GM18526 (cell line): ENCODE data around the gene SRGAP2C.
"Not testable (repeated sequence)": the region's sequence is repeated elsewhere in the genome, so short reads cannot be mapped to it uniquely, and the experiment has no call there.

Source experiments
- POLR2A ChIP-seq: IDR thresholded peaks from 3 replicates; pipeline ENCODE4 v1.6.1; 2011; ENCODE audit not compliant: insufficient read length; ENCODE audit errors: extremely low read depth

SRGAP2C gene

GRCh38 chr1:121184290-121185127, at the start of gene SRGAP2C, which contains the start of gene FAM72B:
TSS of gene SRGAP2C (plus strand) at chr1:121184975. CDS start at chr1:121187447, 2,472 bp downstream.
TSS of gene FAM72B (minus strand) at chr1:121184340. CDS start at chr1:121183489, 851 bp downstream.
- not testable (repeated sequence) for TF ChIP-seq POLR2A

GRCh38 chr1:121408354-121408753, 223.6 kb downstream of the SRGAP2C start:
- TF ChIP-seq POLR2A, result no peak

- no peak for TF ChIP-seq POLR2A
Measured at GRCh38 chr1:121413821-121414220, 229.0 kb downstream of the SRGAP2C start.

GRCh38 chr1:121414905-121415304, 230.1 kb downstream of the SRGAP2C start:
- TF ChIP-seq POLR2A, result no peak

- no peak for TF ChIP-seq POLR2A
Measured at GRCh38 chr1:121417325-121417923, 232.6 kb downstream of the SRGAP2C start.

- no peak for TF ChIP-seq POLR2A
Measured at GRCh38 chr1:121418369-121419049, 233.7 kb downstream of the SRGAP2C start.

- TF ChIP-seq POLR2A, result no peak
Measured at GRCh38 chr1:121440993-121441392, 256.2 kb downstream of the SRGAP2C start.
